SK-MEL-5 (cell line): Measurements from ENCODE around the gene FAM221B. TPM values are rescaled to one million over a fixed set of nuclear protein-coding genes. Genes with fewer than 3 reads are reported as not detected.
A peak's percentile ranks its signal among the peaks of the same experiment; 100 is the strongest.

Experiments used
- DNase-seq: peaks from one replicate; pipeline ENCODE4 v3.0.0-alpha.2; 2016; ENCODE audit warnings: low read depth, low spot score
- in situ Hi-C: cut with HindIII; loops from 2 replicates; pipeline ENCODE4 v1.10.0; 2016; ENCODE audit warnings: low sequenced_read_pairs, high pct_unique_total_duplicates, low pct_unique_long_range_greater_than_20kb
- total RNA-seq: library from RNA; depleted of rRNA; stranded (reverse); fragments of >200 nt; shearing (Covaris generic); gene quantifications from 2 replicates; pipeline ENCODE4 v1.2.3, GENCODE V29; 2014

The FAM221B gene
- total RNA-seq, 1 experiment from 2014 or later = not detected

- in situ Hi-C loops = no loop called here
- DNase-seq = no peak
Measured at GRCh38 chr9:35806101-35806500, 22.4 kb downstream of the FAM221B start.

- DNase-seq = no peak
- in situ Hi-C loops = no loop called here
Measured at GRCh38 chr9:35801328-35802128, 27.0 kb downstream of the FAM221B start.

GRCh38 chr9:35800530-35800929 lies 28.0 kb downstream of the FAM221B start:
- in situ Hi-C loops = no loop called here
- DNase-seq = no peak

GRCh38 chr9:35798658-35799374 lies 29.7 kb downstream of the FAM221B start:
- no peak for DNase-seq

GRCh38 chr9:35797311-35798109 lies 31.0 kb downstream of the FAM221B start:
- in situ Hi-C loops = no loop called here
- no peak for DNase-seq

More at GRCh38 chr9:35798658-35799374, 29.7 kb downstream of the FAM221B start:
- in situ Hi-C loops = no loop called here

GRCh38 chr9:35795695-35796094 lies 32.8 kb downstream of the FAM221B start:
- DNase-seq = no peak
- in situ Hi-C loops = no loop called here

- in situ Hi-C loops = no loop called here
Measured at GRCh38 chr9:35793461-35793860, 35.1 kb downstream of the FAM221B start.

GRCh38 chr9:35792826-35793225 lies 35.7 kb downstream of the FAM221B start:
- in situ Hi-C loops = no loop called here
- no peak for DNase-seq

More at GRCh38 chr9:35793461-35793860, 35.1 kb downstream of the FAM221B start:
- DNase-seq = no peak

GRCh38 chr9:35792024-35792813 lies 36.3 kb downstream of the FAM221B start:
- DNase-seq = no peak
- in situ Hi-C loops = no loop called here

GRCh38 chr9:35791297-35791921 lies 37.1 kb downstream of the FAM221B start, which contains the start of gene NPR2:
TSS of gene NPR2 (plus strand) at chr9:35791591. CDS start at chr9:35792409, 818 bp downstream.
- no peak for DNase-seq
- in situ Hi-C loops = no loop called here

- peak; percentile 75 for DNase-seq
- in situ Hi-C loops = no loop called here
Measured at GRCh38 chr9:35790385-35791296, 37.9 kb downstream of the FAM221B start.

- no peak for DNase-seq
- in situ Hi-C loops = no loop called here
Measured at GRCh38 chr9:35790025-35790384, 38.5 kb downstream of the FAM221B start.

- DNase-seq = no peak
- in situ Hi-C loops = no loop called here
Measured at GRCh38 chr9:35789541-35789940, 39.0 kb downstream of the FAM221B start.

- in situ Hi-C loops = no loop called here
- DNase-seq = no peak
Measured at GRCh38 chr9:35783418-35783817, 45.1 kb downstream of the FAM221B start.

- in situ Hi-C loops = no loop called here
Measured at GRCh38 chr9:35781066-35781465, 47.5 kb downstream of the FAM221B start.

GRCh38 chr9:35778496-35778895 lies 50.0 kb downstream of the FAM221B start:
- DNase-seq = no peak
- in situ Hi-C loops = no loop called here

More at GRCh38 chr9:35781066-35781465, 47.5 kb downstream of the FAM221B start:
- no peak for DNase-seq
